ENCODE data around the gene SLC4A4. TPM values are rescaled to one million over a fixed set of nuclear protein-coding genes. Genes with fewer than 3 reads are reported as not detected.

Gene SLC4A4
- total RNA-seq, 1 experiment from 2014 or later, result 0.92 TPM

GRCh38 chr4:71348586-71348985, 9.8 kb downstream of the SLC4A4 start:
- H3K9me3 ChIP-seq (ENCODE audit: control insufficient read depth, low read depth, low read length), result no peaks in the 10 kb centered on the region
- no peak overlapping the region for H2AK5ac ChIP-seq (ENCODE audit: insufficient read length, low read length)
- no peaks in the 10 kb centered on the region for H3K9me3 Mint-ChIP-seq
- no peak overlapping the region for H2AFZ ChIP-seq (ENCODE audit: low read length)
- no peaks in the 10 kb centered on the region for H3K79me1 ChIP-seq (ENCODE audit: insufficient read depth, low read depth, low read length, poor library complexity, severe bottlenecking)
- no peak overlapping the region for H3K18ac ChIP-seq (ENCODE audit: insufficient read length, low read depth, low read length)
- no peak for TF ChIP-seq CTCF (conservative IDR thresholded peaks at IDR 0.05)
- H2BK5ac ChIP-seq (ENCODE audit: insufficient read length, low read length), result no peak overlapping the region
- H3K23me2 ChIP-seq (ENCODE audit: insufficient read length, low read depth, low read length, poor library complexity, severe bottlenecking), result no peaks in the 10 kb centered on the region
- no peak overlapping the region for H2BK120ac ChIP-seq (ENCODE audit: low read depth, low read length, poor library complexity, severe bottlenecking)
- no peak overlapping the region for H3K27ac Mint-ChIP-seq
- no peak overlapping the region for H3K14ac ChIP-seq (ENCODE audit: insufficient read depth, low read length)
- H2BK15ac ChIP-seq (ENCODE audit: low read depth, low read length), result no peak overlapping the region
- no peaks in the 10 kb centered on the region for H3K36me3 Mint-ChIP-seq (ENCODE audit: insufficient read depth in 1 of 3, low read depth in 3 of 3)
- H3K9ac ChIP-seq (ENCODE audit: extremely low read depth, insufficient read length, low read length), result no peak overlapping the region
- H3K4me3 Mint-ChIP-seq, result no peak overlapping the region
- no peak overlapping the region for H3K27ac ChIP-seq (ENCODE audit: insufficient read length, low read depth, low read length)
- H3K27me3 ChIP-seq (ENCODE audit: insufficient read depth, low read length), result no peaks in the 10 kb centered on the region
- H3K4me1 ChIP-seq (ENCODE audit: insufficient read depth, low read length), result no peaks in the 10 kb centered on the region
- no CpG with 5 or more reads among the region's 3 CpGs for WGBS (ENCODE audit: extremely low coverage, insufficient read length, low lambda C conversion rate)
- H4K20me1 ChIP-seq (ENCODE audit: control insufficient read depth, insufficient read depth, insufficient read length), result no peaks in the 10 kb centered on the region
- no peak overlapping the region for H3K4ac ChIP-seq (ENCODE audit: low read depth, low read length)
- H3K23ac ChIP-seq (ENCODE audit: insufficient read length, low read depth, low read length), result no peak overlapping the region
- H4K8ac ChIP-seq (replicated peaks; ENCODE audit: insufficient read length, low read depth, low read length), result no peak overlapping the region
- no peak overlapping the region for H2BK12ac ChIP-seq (ENCODE audit: insufficient read length, low read depth, low read length)
- no peaks in the 10 kb centered on the region for H3K4me1 Mint-ChIP-seq
- H3K79me2 ChIP-seq (ENCODE audit: insufficient read depth, low read length), result no peaks in the 10 kb centered on the region
- H3K4me2 ChIP-seq (ENCODE audit: insufficient read depth, insufficient read length, low read length), result no peak overlapping the region
- H3T11ph ChIP-seq (ENCODE audit: low read length), result no peak overlapping the region
- no peak overlapping the region for H4K5ac ChIP-seq (ENCODE audit: insufficient read length, low read depth, low read length)
- DNase-seq, result no peak
- H4K91ac ChIP-seq (ENCODE audit: insufficient read length, low read depth, low read length), result no peak overlapping the region
- H2BK20ac ChIP-seq (ENCODE audit: low read depth, low read length, poor library complexity, severe bottlenecking), result no peak overlapping the region
- no peak overlapping the region for H3K56ac ChIP-seq (ENCODE audit: insufficient read length, low read depth, low read length)
- no peaks in the 10 kb centered on the region for H3K27me3 Mint-ChIP-seq (ENCODE audit: low read depth)

Data from H9 (cell line).